Loucy (cell line): Measurements from ENCODE around the gene PARD3B.

Experiments used
- H2AFZ ChIP-seq: fragments of 200-600 bp; sonication (generic); 2 replicates; pipeline ENCODE4 v1.6.0; 2016; ENCODE audit warnings: antibody characterized with exemption, mild to moderate bottlenecking, low read length, moderate library complexity
- H3F3A ChIP-seq: fragments of 200-600 bp; 2 replicates; pipeline ENCODE4 v1.6.0; 2016; ENCODE audit warnings: antibody characterized with exemption, low read depth, mild to moderate bottlenecking
- H3K27me3 ChIP-seq: fragments of 200-600 bp; sonication (generic); 2 replicates; pipeline ENCODE4 v1.6.1; 2014; ENCODE audit warnings: low read length, mild to moderate bottlenecking; ENCODE audit not compliant: insufficient read depth, poor library complexity, severe bottlenecking
- H3K36me3 ChIP-seq: fragments of 200-600 bp; sonication (generic); 2 replicates; pipeline ENCODE4 v1.6.1; 2016; ENCODE audit warnings: low read length; ENCODE audit not compliant: insufficient read depth
- H3K4me1 ChIP-seq: fragments of 200-600 bp; sonication (generic); 2 replicates; pipeline ENCODE4 v1.5.1; 2014; ENCODE audit warnings: low read length, mild to moderate bottlenecking; ENCODE audit not compliant: insufficient read depth, poor library complexity, severe bottlenecking
- H3K4me2 ChIP-seq: fragments of 200-600 bp; sonication (generic); 2 replicates; pipeline ENCODE4 v1.6.0; 2014; ENCODE audit warnings: antibody characterized with exemption, low read length, low read depth, mild to moderate bottlenecking; ENCODE audit not compliant: poor library complexity, severe bottlenecking
- H3K4me3 ChIP-seq: fragments of 200-600 bp; sonication (generic); 2 replicates; pipeline ENCODE4 v1.5.1; 2014; ENCODE audit warnings: low read length, mild to moderate bottlenecking, mixed read lengths; ENCODE audit not compliant: poor library complexity, severe bottlenecking
- H3K79me2 ChIP-seq: fragments of 200-600 bp; sonication (generic); 2 replicates; pipeline ENCODE4 v1.6.1; 2014; ENCODE audit warnings: low read length; ENCODE audit not compliant: insufficient read depth
- H3K9ac ChIP-seq: fragments of 200-600 bp; sonication (generic); 2 replicates; pipeline ENCODE4 v1.6.0; 2014; ENCODE audit warnings: mild to moderate bottlenecking, low read depth, low read length, moderate library complexity; ENCODE audit not compliant: poor library complexity, severe bottlenecking
- H3K9me2 ChIP-seq: fragments of 200-600 bp; sonication (generic); replicated peaks from 2 replicates; pipeline ENCODE4 v1.6.1; 2016; ENCODE audit warnings: low read depth, low read length, mixed read lengths
- H3K9me3 ChIP-seq: fragments of 200-600 bp; sonication (generic); 2 replicates; pipeline ENCODE4 v1.6.1; 2014; ENCODE audit warnings: mild to moderate bottlenecking, antibody characterized with exemption, low read length, low read depth; ENCODE audit not compliant: insufficient read depth
- H4K20me1 ChIP-seq: fragments of 200-600 bp; sonication (generic); 2 replicates; pipeline ENCODE4 v1.6.0; 2014; ENCODE audit warnings: antibody characterized with exemption, low read length, mild to moderate bottlenecking; ENCODE audit not compliant: insufficient read depth, poor library complexity, severe bottlenecking
- EZH2phosphoT487 ChIP-seq: fragments of 200-600 bp; IDR thresholded peaks from 2 replicates; pipeline ENCODE4 v1.6.1; 2018; ENCODE audit warnings: antibody characterized with exemption, mild to moderate bottlenecking, moderate library complexity, borderline replicate concordance
- TF ChIP-seq, protein P1 (sequence below): fragments of 200-600 bp; sonication (generic); conservative IDR thresholded peaks from 2 replicates; pipeline ENCODE4 v1.5.1; 2014; ENCODE audit warnings: mild to moderate bottlenecking, antibody characterized with exemption, low read length

The PARD3B gene

DNA sequence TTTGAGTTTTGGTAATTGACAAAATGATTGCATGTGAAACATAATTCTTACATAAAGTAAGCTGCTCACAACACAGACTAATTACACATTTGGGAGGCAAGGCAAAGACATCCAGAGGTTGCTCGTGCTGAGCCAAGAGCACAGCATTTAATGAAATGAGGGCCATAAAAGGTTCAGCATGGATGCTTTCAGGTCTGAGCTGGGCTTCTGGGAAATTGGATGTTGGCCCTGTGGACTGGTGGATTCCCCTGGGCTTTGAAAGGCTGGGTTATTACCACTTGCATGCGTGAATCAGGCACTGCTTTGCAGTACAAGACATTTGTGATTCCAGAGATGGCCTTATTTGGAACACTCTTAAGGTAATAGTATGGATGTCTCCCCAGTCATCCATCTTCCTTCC lies 603.5 kb downstream of the PARD3B start:
- no peak overlapping the region for H3K4me3 ChIP-seq
- H3K4me1 ChIP-seq: no peaks in the 10 kb centered on the region
- H3K27me3 ChIP-seq: no peaks in the 10 kb centered on the region
- H3K9me2 ChIP-seq: no peaks in the 10 kb centered on the region
- no peak overlapping the region for H2AFZ ChIP-seq
- no peak overlapping the region for H3K4me2 ChIP-seq
- no peaks in the 10 kb centered on the region for H3F3A ChIP-seq
- no peaks in the 10 kb centered on the region for H4K20me1 ChIP-seq
- no peak for TF ChIP-seq EZH2phosphoT487
- TF ChIP-seq, protein P1, sequence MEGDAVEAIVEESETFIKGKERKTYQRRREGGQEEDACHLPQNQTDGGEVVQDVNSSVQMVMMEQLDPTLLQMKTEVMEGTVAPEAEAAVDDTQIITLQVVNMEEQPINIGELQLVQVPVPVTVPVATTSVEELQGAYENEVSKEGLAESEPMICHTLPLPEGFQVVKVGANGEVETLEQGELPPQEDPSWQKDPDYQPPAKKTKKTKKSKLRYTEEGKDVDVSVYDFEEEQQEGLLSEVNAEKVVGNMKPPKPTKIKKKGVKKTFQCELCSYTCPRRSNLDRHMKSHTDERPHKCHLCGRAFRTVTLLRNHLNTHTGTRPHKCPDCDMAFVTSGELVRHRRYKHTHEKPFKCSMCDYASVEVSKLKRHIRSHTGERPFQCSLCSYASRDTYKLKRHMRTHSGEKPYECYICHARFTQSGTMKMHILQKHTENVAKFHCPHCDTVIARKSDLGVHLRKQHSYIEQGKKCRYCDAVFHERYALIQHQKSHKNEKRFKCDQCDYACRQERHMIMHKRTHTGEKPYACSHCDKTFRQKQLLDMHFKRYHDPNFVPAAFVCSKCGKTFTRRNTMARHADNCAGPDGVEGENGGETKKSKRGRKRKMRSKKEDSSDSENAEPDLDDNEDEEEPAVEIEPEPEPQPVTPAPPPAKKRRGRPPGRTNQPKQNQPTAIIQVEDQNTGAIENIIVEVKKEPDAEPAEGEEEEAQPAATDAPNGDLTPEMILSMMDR: no peak
- no peaks in the 10 kb centered on the region for H3K9me3 ChIP-seq
- no peak overlapping the region for H3K9ac ChIP-seq
- no peaks in the 10 kb centered on the region for H3K79me2 ChIP-seq
- H3K36me3 ChIP-seq: no peaks in the 10 kb centered on the region

GRCh38 chr2:205156457-205156856 lies 611.2 kb downstream of the PARD3B start:
- Histone ChIP-seq H3K9me3 (no peaks in the 10 kb centered on the region), H3F3A (no peaks in the 10 kb centered on the region), H3K4me2 (no peak overlapping the region), H4K20me1 (no peaks in the 10 kb centered on the region), H3K4me1 (peaks cover 7% of the 10 kb centered on the region), H3K4me3 (no peak overlapping the region), H3K9me2 (no peaks in the 10 kb centered on the region), H2AFZ (no peak overlapping the region), H3K79me2 (no peaks in the 10 kb centered on the region), H3K36me3 (no peaks in the 10 kb centered on the region), H3K9ac (no peak overlapping the region), H3K27me3 (no peaks in the 10 kb centered on the region)
- TF ChIP-seq EZH2phosphoT487: no peak
- TF ChIP-seq, protein P1: no peak

DNA sequence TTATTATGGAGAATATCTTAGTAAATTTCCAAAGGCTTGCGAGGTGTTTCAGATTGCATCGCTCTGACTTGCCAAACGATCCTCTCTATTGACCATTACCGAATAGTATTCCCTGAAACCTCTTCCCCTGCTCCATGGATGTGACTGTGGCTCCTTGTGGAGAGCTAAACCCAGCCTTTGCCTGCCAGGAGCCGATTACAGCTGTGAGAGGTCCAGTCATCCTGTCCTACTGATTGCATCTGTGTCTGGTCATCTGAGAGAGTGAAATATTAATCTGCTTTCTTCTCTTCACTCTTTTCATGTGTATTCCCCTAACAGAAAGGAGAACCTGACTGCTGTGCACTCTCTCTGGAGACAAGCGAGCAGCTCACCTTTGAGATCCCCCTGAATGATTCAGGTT lies 613.1 kb downstream of the PARD3B start:
- Histone ChIP-seq H3K4me2 (no peak overlapping the region), H3K4me3 (no peak overlapping the region), H3K9me2 (no peaks in the 10 kb centered on the region), H3F3A (no peaks in the 10 kb centered on the region), H3K9ac (no peak overlapping the region), H3K27me3 (no peaks in the 10 kb centered on the region), H3K79me2 (no peaks in the 10 kb centered on the region), H3K9me3 (no peaks in the 10 kb centered on the region), H3K4me1 (peaks cover 12% of the 10 kb centered on the region), H3K36me3 (no peaks in the 10 kb centered on the region), H4K20me1 (no peaks in the 10 kb centered on the region), H2AFZ (no peak overlapping the region)
- no peak for TF ChIP-seq EZH2phosphoT487
- TF ChIP-seq, protein P1: no peak
